ENCODE measurements around the gene WNT7B. TPM values are rescaled to one million over a fixed set of nuclear protein-coding genes. Genes with fewer than 3 reads are reported as not detected.

WNT7B gene
- total RNA-seq, 1 donor from 2014 or later: 1.8 TPM

- no peak for TF ChIP-seq EZH2phosphoT487 (IDR thresholded peaks at IDR 0.05)
- no peak for TF ChIP-seq EZH2 (IDR thresholded peaks at IDR 0.05)
- TF ChIP-seq, protein P1, sequence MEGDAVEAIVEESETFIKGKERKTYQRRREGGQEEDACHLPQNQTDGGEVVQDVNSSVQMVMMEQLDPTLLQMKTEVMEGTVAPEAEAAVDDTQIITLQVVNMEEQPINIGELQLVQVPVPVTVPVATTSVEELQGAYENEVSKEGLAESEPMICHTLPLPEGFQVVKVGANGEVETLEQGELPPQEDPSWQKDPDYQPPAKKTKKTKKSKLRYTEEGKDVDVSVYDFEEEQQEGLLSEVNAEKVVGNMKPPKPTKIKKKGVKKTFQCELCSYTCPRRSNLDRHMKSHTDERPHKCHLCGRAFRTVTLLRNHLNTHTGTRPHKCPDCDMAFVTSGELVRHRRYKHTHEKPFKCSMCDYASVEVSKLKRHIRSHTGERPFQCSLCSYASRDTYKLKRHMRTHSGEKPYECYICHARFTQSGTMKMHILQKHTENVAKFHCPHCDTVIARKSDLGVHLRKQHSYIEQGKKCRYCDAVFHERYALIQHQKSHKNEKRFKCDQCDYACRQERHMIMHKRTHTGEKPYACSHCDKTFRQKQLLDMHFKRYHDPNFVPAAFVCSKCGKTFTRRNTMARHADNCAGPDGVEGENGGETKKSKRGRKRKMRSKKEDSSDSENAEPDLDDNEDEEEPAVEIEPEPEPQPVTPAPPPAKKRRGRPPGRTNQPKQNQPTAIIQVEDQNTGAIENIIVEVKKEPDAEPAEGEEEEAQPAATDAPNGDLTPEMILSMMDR (IDR thresholded peaks at IDR 0.05): no peak
- no peak overlapping the region for H3K4me2 ChIP-seq
- peaks cover 10% of the 10 kb centered on the region for H3K27me3 Mint-ChIP-seq (ENCODE audit: insufficient read depth, low read depth)
- H3K36me3 ChIP-seq: no peaks in the 10 kb centered on the region
- H3K9me3 Mint-ChIP-seq: no peaks in the 10 kb centered on the region
- no peak overlapping the region for H2AFZ ChIP-seq (replicated peaks)
- H3K79me2 ChIP-seq (ENCODE audit: low read depth): no peaks in the 10 kb centered on the region
- peaks cover 7% of the 10 kb centered on the region for H3K4me1 ChIP-seq
- no peaks in the 10 kb centered on the region for H4K20me1 ChIP-seq (ENCODE audit: low read depth)
- peaks cover 8% of the 10 kb centered on the region for H3K27me3 ChIP-seq
- H3K4me3 Mint-ChIP-seq: no peak overlapping the region
- H3K4me3 ChIP-seq: no peak overlapping the region
- H3K36me3 Mint-ChIP-seq: no peaks in the 10 kb centered on the region
- no peak overlapping the region for H3K9ac ChIP-seq
- no peaks in the 10 kb centered on the region for H3F3A ChIP-seq (ENCODE audit: low read depth)
- peaks cover 7% of the 10 kb centered on the region for H3K4me1 Mint-ChIP-seq
- H3K27ac ChIP-seq: no peak overlapping the region
- no peaks in the 10 kb centered on the region for H3K9me3 ChIP-seq (ENCODE audit: low read depth)
- H3K27ac Mint-ChIP-seq: peak overlapping the region; percentile 91
- no peak for DNase-seq (ENCODE audit: low spot score)
Measured at GRCh38 chr22:45896153-45896951, 80.6 kb downstream of the WNT7B start.

GRCh38 chr22:45895436-45896152 lies 81.4 kb downstream of the WNT7B start:
- peaks cover 10% of the 10 kb centered on the region for H3K27me3 Mint-ChIP-seq (ENCODE audit: insufficient read depth, low read depth)
- H3K4me3 Mint-ChIP-seq: no peak overlapping the region
- H3K27me3 ChIP-seq: peaks cover 8% of the 10 kb centered on the region
- no peak overlapping the region for H3K4me2 ChIP-seq
- H3K79me2 ChIP-seq (ENCODE audit: low read depth): no peaks in the 10 kb centered on the region
- no peaks in the 10 kb centered on the region for H3F3A ChIP-seq (ENCODE audit: low read depth)
- no peak overlapping the region for H3K9ac ChIP-seq
- DNase-seq (ENCODE audit: low spot score): no peak
- H2AFZ ChIP-seq (replicated peaks): no peak overlapping the region
- peaks cover 7% of the 10 kb centered on the region for H3K4me1 ChIP-seq
- no peaks in the 10 kb centered on the region for H3K36me3 ChIP-seq
- H3K9me3 Mint-ChIP-seq: no peaks in the 10 kb centered on the region
- H3K27ac ChIP-seq: no peak overlapping the region
- H3K36me3 Mint-ChIP-seq: no peaks in the 10 kb centered on the region
- H3K27ac Mint-ChIP-seq: no peak overlapping the region
- H4K20me1 ChIP-seq (ENCODE audit: low read depth): no peaks in the 10 kb centered on the region
- H3K4me3 ChIP-seq: no peak overlapping the region
- TF ChIP-seq EZH2phosphoT487 (IDR thresholded peaks at IDR 0.05): no peak
- TF ChIP-seq, protein P1 (IDR thresholded peaks at IDR 0.05): no peak
- no peak for TF ChIP-seq EZH2 (IDR thresholded peaks at IDR 0.05)
- H3K4me1 Mint-ChIP-seq: peaks cover 10% of the 10 kb centered on the region
- H3K9me3 ChIP-seq (ENCODE audit: low read depth): no peaks in the 10 kb centered on the region

- peaks cover 7% of the 10 kb centered on the region for H3K27me3 ChIP-seq
- H4K20me1 ChIP-seq (ENCODE audit: low read depth): no peaks in the 10 kb centered on the region
- Mint-ChIP-seq H3K36me3 (no peaks in the 10 kb centered on the region), H3K4me1 (peaks cover 12% of the 10 kb centered on the region), H3K27ac (no peak overlapping the region), H3K27me3 (ENCODE audit: insufficient read depth, low read depth) (peaks cover 5% of the 10 kb centered on the region), H3K9me3 (no peaks in the 10 kb centered on the region), H3K4me3 (no peak overlapping the region)
- H3K9me3 ChIP-seq (ENCODE audit: low read depth): no peaks in the 10 kb centered on the region
- no peak for DNase-seq (ENCODE audit: low spot score)
- TF ChIP-seq, protein P1 (IDR thresholded peaks at IDR 0.05): no peak
- TF ChIP-seq EZH2 (IDR thresholded peaks at IDR 0.05) (no peak), EZH2phosphoT487 (IDR thresholded peaks at IDR 0.05) (no peak)
- H3K4me1 ChIP-seq: peaks cover 7% of the 10 kb centered on the region
- H3K27ac ChIP-seq: no peak overlapping the region
- no peak overlapping the region for H3K9ac ChIP-seq
- peaks cover 7% of the 10 kb centered on the region for H3F3A ChIP-seq (ENCODE audit: low read depth)
- no peak overlapping the region for H2AFZ ChIP-seq (replicated peaks)
- H3K4me2 ChIP-seq: no peak overlapping the region
- H3K4me3 ChIP-seq: no peak overlapping the region
- no peaks in the 10 kb centered on the region for H3K36me3 ChIP-seq
- H3K79me2 ChIP-seq (ENCODE audit: low read depth): no peaks in the 10 kb centered on the region
Measured at GRCh38 chr22:45893516-45893915, 83.4 kb downstream of the WNT7B start.

Data from neural progenitor cell (in vitro differentiated cells).